ENCODE results near the gene PRXL2C. TPM values are rescaled to one million over a fixed set of nuclear protein-coding genes. Genes with fewer than 3 reads are reported as not detected.

PRXL2C gene
- total and polyA plus RNA-seq, 2 of the 8 experiments (the other 6 are each of a cell fraction or from before 2014, with no cell fraction given), result 2.8 to 7.3 TPM

- Histone ChIP-seq H2AFZ (ENCODE audit: low read length) (no peak overlapping the region), H4K91ac (replicated peaks; ENCODE audit: insufficient read length, low read length) (no peak overlapping the region), H3K9me3 (ENCODE audit: insufficient read depth in 2 of 2, low read depth in 1 of 2, low read length in 1 of 2) (no peaks in the 10 kb centered on the region), H3K79me1 (ENCODE audit: low read depth, low read length) (no peaks in the 10 kb centered on the region), H2BK20ac (ENCODE audit: low read length) (no peak overlapping the region), H3K36me3 (ENCODE audit: control insufficient read depth in 2 of 4, insufficient read depth in 4 of 4, low read length in 3 of 4) (no peaks in the 10 kb centered on the region), H3K27ac (ENCODE audit: low read depth, low read length) (no peak overlapping the region), H3K79me2 (ENCODE audit: control insufficient read depth in 1 of 2, insufficient read depth in 2 of 2, low read length in 2 of 2) (no peaks in the 10 kb centered on the region), H3K18ac (ENCODE audit: extremely low read depth, low read length) (no peak overlapping the region), H3K4me1 (replicated peaks in 1 of 4; ENCODE audit: control insufficient read depth in 3 of 4, insufficient read depth in 4 of 4, low read length in 3 of 4) (no peaks in the 10 kb centered on the region), H3K23ac (ENCODE audit: insufficient read length) (no peak overlapping the region), H2BK12ac (ENCODE audit: low read depth, low read length) (no peak overlapping the region), H4K20me1 (replicated peaks in 1 of 2; ENCODE audit: control insufficient read depth in 1 of 2, insufficient read depth in 2 of 2, low read length in 2 of 2) (no peaks in the 10 kb centered on the region), H2BK5ac (ENCODE audit: low read depth, low read length) (no peak overlapping the region), H2BK15ac (ENCODE audit: low read length) (peak overlapping the region; percentile 36; the same call in 1 of the 2 replicates), H3K56ac (replicated peaks; ENCODE audit: insufficient read length, low read depth, low read length) (no peak overlapping the region), H3K4ac (replicated peaks; ENCODE audit: insufficient read length, low read depth, low read length) (no peak overlapping the region), H2BK120ac (replicated peaks; ENCODE audit: low read depth, low read length) (no peak overlapping the region), H4K5ac (ENCODE audit: insufficient read length, low read depth, low read length) (no peak overlapping the region), H3K27me3 (replicated peaks in 1 of 4; ENCODE audit: control insufficient read depth in 3 of 4, extremely low read depth in 1 of 4, insufficient read depth in 3 of 4, low read length in 3 of 4) (no peaks in the 10 kb centered on the region), H3K9ac (replicated peaks in 1 of 4; ENCODE audit: extremely low read depth in 1 of 4, low read depth in 3 of 4, low read length in 3 of 4) (no peak overlapping the region), H3K23me2 (ENCODE audit: low read depth, low read length) (no peaks in the 10 kb centered on the region), H3K4me3 (ENCODE audit: extremely low read depth in 1 of 4, insufficient read depth in 2 of 4, low read depth in 3 of 4, low read length in 4 of 4) (no peak overlapping the region), H4K8ac (ENCODE audit: extremely low read depth, insufficient read depth, low read length) (no peak overlapping the region), H3K14ac (ENCODE audit: insufficient read length) (no peak overlapping the region), H2AK5ac (ENCODE audit: low read depth, low read length) (no peak overlapping the region), H3K4me2 (ENCODE audit: insufficient read depth in 1 of 2, low read depth in 2 of 2, low read length in 2 of 2) (no peak overlapping the region)
- WGBS, 2 experiments (ENCODE audit: extremely low coverage in 1 of 2, insufficient coverage in 1 of 2, insufficient read length in 1 of 2, insufficient replicate concordance in 2 of 2, low coverage in 1 of 2, low lambda C conversion rate in 2 of 2, missing lambda C conversion rate in 1 of 2), result 92% methylated on average over 20 of the region's 20 CpGs; no CpG with 5 or more reads in 1 of the 2 experiments
- POLR2A ChIA-PET (ENCODE audit: partially characterized antibody), result no interaction called here
- CTCF ChIA-PET (ENCODE audit: partially characterized antibody), result interaction anchor here (0.6 kb wide), 1 partner anchor 1496 kb away, joined by 3 read pairs; no protein-coding TSS in a partner anchor
- FAIRE-seq, result no peak
- DNase-seq (ENCODE audit: low read depth in 1 of 2, low spot score in 2 of 2), result no peak
- TF ChIP-seq USF2 (IDR thresholded peaks at IDR 0.05; ENCODE audit: low read length), result no peak
- TF ChIP-seq CBX8 (IDR thresholded peaks at IDR 0.05; ENCODE audit: borderline replicate concordance, low read depth, low read length), result no peak
- no peak for TF ChIP-seq SP2 (IDR thresholded peaks at IDR 0.05; ENCODE audit: low read length)
These were observed 8.5 kb upstream of the PRXL2C start for GRCh38 chr9:96663506-96664120.
